OCI-LY7 (cell line): Measurements from ENCODE around the gene PCDHAC2. TPM values are rescaled to one million over a fixed set of nuclear protein-coding genes. Genes with fewer than 3 reads are reported as not detected.

Experiments used
- BruUV-seq: library from RNA; stranded (reverse); fragments of 400-500 nt; replicated peaks from 2 replicates; lab custom pipeline; 2021; lab: Mats Ljungman, UMichigan
- CTCF ChIA-PET: fragments of 300-600 bp; sonication (Branson Sonifier 250); formaldehyde crosslinking; loops from one replicate; lab custom pipeline; 2022; ENCODE audit warnings: antibody characterized with exemption; ENCODE audit not compliant: unreplicated experiment; lab: Charles Lee
- POLR2A ChIA-PET: fragments of 300-600 bp; sonication (Branson Sonifier 250); formaldehyde crosslinking; loops from one replicate; lab custom pipeline; 2022; ENCODE audit warnings: antibody characterized with exemption; lab: Charles Lee
- DNase-seq: peaks from one replicate; pipeline ENCODE4 v3.0.0-alpha.2; 2015; ENCODE audit warnings: low spot score
- H2AFZ ChIP-seq: fragments of 200-600 bp; sonication (generic), shearing (Covaris generic); 2 replicates; pipeline ENCODE4 v1.6.1; 2014; ENCODE audit warnings: mild to moderate bottlenecking, antibody characterized with exemption, low read length, moderate library complexity
- H3K27ac ChIP-seq: fragments of 200-600 bp; sonication (generic); 2 replicates; pipeline ENCODE4 v1.5.1; 2014; ENCODE audit warnings: mixed run types, low read depth, mild to moderate bottlenecking, moderate library complexity, low read length, inconsistent platforms; ENCODE audit not compliant: poor library complexity, severe bottlenecking
- H3K36me3 ChIP-seq: fragments of 200-600 bp; sonication (generic); 2 replicates; pipeline ENCODE4 v1.6.1; 2014; ENCODE audit warnings: mild to moderate bottlenecking, antibody characterized with exemption, low read length, moderate library complexity, mixed read lengths; ENCODE audit not compliant: insufficient read depth
- H3K4me1 ChIP-seq: fragments of 200-600 bp; sonication (generic); 2 replicates; pipeline ENCODE4 v1.5.1; 2014; ENCODE audit warnings: mild to moderate bottlenecking, low read length; ENCODE audit not compliant: insufficient read depth, poor library complexity, severe bottlenecking
- H3K4me2 ChIP-seq: fragments of 200-600 bp; sonication (generic); 2 replicates; pipeline ENCODE4 v1.6.1; 2014; ENCODE audit warnings: mild to moderate bottlenecking, low read length
- H3K4me3 ChIP-seq: fragments of 200-600 bp; sonication (generic); 2 replicates; pipeline ENCODE4 v1.5.1; 2014; ENCODE audit warnings: mild to moderate bottlenecking, low read depth, low read length; ENCODE audit not compliant: poor library complexity, severe bottlenecking
- H3K79me2 ChIP-seq: fragments of 200-600 bp; sonication (generic); 2 replicates; pipeline ENCODE4 v1.6.1; 2016; ENCODE audit warnings: low read depth, mild to moderate bottlenecking, low read length, moderate library complexity, mixed read lengths; ENCODE audit not compliant: insufficient read depth
- H3K9me2 ChIP-seq: fragments of 200-600 bp; sonication (generic); 2 replicates; pipeline ENCODE4 v1.6.1; 2016; ENCODE audit warnings: mild to moderate bottlenecking, low read length, mixed read lengths; ENCODE audit not compliant: insufficient read depth
- H3K9me3 ChIP-seq: fragments of 200-600 bp; sonication (generic); 2 replicates; pipeline ENCODE4 v1.6.1; 2014; ENCODE audit warnings: mild to moderate bottlenecking, mixed run types, low read length, mixed read lengths
- H4K20me1 ChIP-seq: fragments of 200-600 bp; sonication (generic); 2 replicates; pipeline ENCODE4 v1.6.1; 2014; ENCODE audit warnings: mild to moderate bottlenecking, antibody characterized with exemption, low read length, moderate library complexity, mixed read lengths; ENCODE audit not compliant: insufficient read depth
- CTCF ChIP-seq: fragments of 200-600 bp; sonication (generic); conservative IDR thresholded peaks from 2 replicates; pipeline ENCODE4 v1.5.1; 2014; ENCODE audit warnings: mild to moderate bottlenecking, antibody characterized with exemption, low read length, moderate library complexity, mixed read lengths
- EZH2phosphoT487 ChIP-seq: fragments of 200-600 bp; sonication (generic); IDR thresholded peaks from 2 replicates; pipeline ENCODE4 v1.6.1; 2018; ENCODE audit warnings: low read depth, borderline replicate concordance, mild to moderate bottlenecking, mixed run types, antibody characterized with exemption, low read length, moderate library complexity, mixed read lengths
- intact Hi-C: fragments of 100-400 bp; cut with micrococcal nuclease; formaldehyde crosslinking; loops from one replicate; pipeline ENCODE4 v1.10.0; 2022; ENCODE audit not compliant: unreplicated experiment
- total RNA-seq, 2 experiments: library from RNA; depleted of rRNA in 1 of 2; stranded (reverse); fragments of >200 nt in 1 of 2; shearing (Covaris generic) in 1 of 2; gene quantifications; 2 replicates each; pipeline ENCODE4 v1.2.3, GENCODE V29; 2014 to 2022

Gene PCDHAC2
- total RNA-seq, 2 experiments from 2014 or later: not detected

- Histone ChIP-seq H3K9me2 (no peaks in the 10 kb centered on the region), H2AFZ (no peak overlapping the region), H3K9me3 (no peaks in the 10 kb centered on the region), H4K20me1 (no peaks in the 10 kb centered on the region), H3K27ac (no peak overlapping the region), H3K4me2 (no peak overlapping the region), H3K4me3 (no peak overlapping the region), H3K4me1 (no peaks in the 10 kb centered on the region), H3K79me2 (no peaks in the 10 kb centered on the region), H3K36me3 (no peaks in the 10 kb centered on the region)
- no peak for DNase-seq
- ChIA-PET CTCF (no interaction called here), POLR2A (no interaction called here)
- intact Hi-C loops: no loop called here
- TF ChIP-seq CTCF (no peak), EZH2phosphoT487 (no peak)
- BruUV-seq: no TSS peak
Observed at GRCh38 chr5:140965905-140966292, 377 bp upstream of the PCDHAC2 start.

GRCh38 chr5:140967226-140967893, 1.1 kb downstream of the PCDHAC2 start:
- H4K20me1 ChIP-seq: no peaks in the 10 kb centered on the region
- no peak overlapping the region for H3K4me2 ChIP-seq
- no peak overlapping the region for H3K27ac ChIP-seq
- no peaks in the 10 kb centered on the region for H3K4me1 ChIP-seq
- H3K79me2 ChIP-seq: no peaks in the 10 kb centered on the region
- H3K9me2 ChIP-seq: no peaks in the 10 kb centered on the region
- no TSS peak for BruUV-seq
- ChIA-PET CTCF (no interaction called here), POLR2A (no interaction called here)
- no peaks in the 10 kb centered on the region for H3K36me3 ChIP-seq
- DNase-seq: no peak
- H3K4me3 ChIP-seq: no peak overlapping the region
- intact Hi-C loops: no loop called here
- no peak overlapping the region for H2AFZ ChIP-seq
- TF ChIP-seq EZH2phosphoT487: no peak
- TF ChIP-seq CTCF: no peak
- H3K9me3 ChIP-seq: no peaks in the 10 kb centered on the region

- Histone ChIP-seq H4K20me1 (no peaks in the 10 kb centered on the region), H2AFZ (no peak overlapping the region), H3K27ac (no peak overlapping the region), H3K4me3 (no peak overlapping the region), H3K79me2 (no peaks in the 10 kb centered on the region), H3K9me2 (no peaks in the 10 kb centered on the region), H3K4me2 (no peak overlapping the region), H3K9me3 (no peaks in the 10 kb centered on the region), H3K36me3 (no peaks in the 10 kb centered on the region), H3K4me1 (no peaks in the 10 kb centered on the region)
- DNase-seq: no peak
- CTCF ChIA-PET: no interaction called here
- intact Hi-C loops: no loop called here
- TF ChIP-seq CTCF (no peak), EZH2phosphoT487 (no peak)
- no TSS peak for BruUV-seq
- POLR2A ChIA-PET: no interaction called here
Observed at GRCh38 chr5:140969880-140970279, 3.6 kb downstream of the PCDHAC2 start.
